ENCODE data around the gene EPM2AIP1. TPM values are rescaled to one million over a fixed set of nuclear protein-coding genes. Genes with fewer than 3 reads are reported as not detected.

The EPM2AIP1 gene
- total and polyA plus RNA-seq, 9 of the 15 experiments (the other 6 are each of a cell fraction or from before 2014, with no cell fraction given), result 6.7 to 44.8 (median 25.2) TPM

DNA sequence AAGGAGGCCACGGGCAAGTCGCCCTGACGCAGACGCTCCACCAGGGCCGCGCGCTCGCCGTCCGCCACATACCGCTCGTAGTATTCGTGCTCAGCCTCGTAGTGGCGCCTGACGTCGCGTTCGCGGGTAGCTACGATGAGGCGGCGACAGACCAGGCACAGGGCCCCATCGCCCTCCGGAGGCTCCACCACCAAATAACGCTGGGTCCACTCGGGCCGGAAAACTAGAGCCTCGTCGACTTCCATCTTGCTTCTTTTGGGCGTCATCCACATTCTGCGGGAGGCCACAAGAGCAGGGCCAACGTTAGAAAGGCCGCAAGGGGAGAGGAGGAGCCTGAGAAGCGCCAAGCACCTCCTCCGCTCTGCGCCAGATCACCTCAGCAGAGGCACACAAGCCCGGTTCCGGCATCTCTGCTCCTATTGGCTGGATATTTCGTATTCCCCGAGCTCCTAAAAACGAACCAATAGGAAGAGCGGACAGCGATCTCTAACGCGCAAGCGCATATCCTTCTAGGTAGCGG lies at the start of gene EPM2AIP1 (continued):
- TF ChIP-seq, protein P1, sequence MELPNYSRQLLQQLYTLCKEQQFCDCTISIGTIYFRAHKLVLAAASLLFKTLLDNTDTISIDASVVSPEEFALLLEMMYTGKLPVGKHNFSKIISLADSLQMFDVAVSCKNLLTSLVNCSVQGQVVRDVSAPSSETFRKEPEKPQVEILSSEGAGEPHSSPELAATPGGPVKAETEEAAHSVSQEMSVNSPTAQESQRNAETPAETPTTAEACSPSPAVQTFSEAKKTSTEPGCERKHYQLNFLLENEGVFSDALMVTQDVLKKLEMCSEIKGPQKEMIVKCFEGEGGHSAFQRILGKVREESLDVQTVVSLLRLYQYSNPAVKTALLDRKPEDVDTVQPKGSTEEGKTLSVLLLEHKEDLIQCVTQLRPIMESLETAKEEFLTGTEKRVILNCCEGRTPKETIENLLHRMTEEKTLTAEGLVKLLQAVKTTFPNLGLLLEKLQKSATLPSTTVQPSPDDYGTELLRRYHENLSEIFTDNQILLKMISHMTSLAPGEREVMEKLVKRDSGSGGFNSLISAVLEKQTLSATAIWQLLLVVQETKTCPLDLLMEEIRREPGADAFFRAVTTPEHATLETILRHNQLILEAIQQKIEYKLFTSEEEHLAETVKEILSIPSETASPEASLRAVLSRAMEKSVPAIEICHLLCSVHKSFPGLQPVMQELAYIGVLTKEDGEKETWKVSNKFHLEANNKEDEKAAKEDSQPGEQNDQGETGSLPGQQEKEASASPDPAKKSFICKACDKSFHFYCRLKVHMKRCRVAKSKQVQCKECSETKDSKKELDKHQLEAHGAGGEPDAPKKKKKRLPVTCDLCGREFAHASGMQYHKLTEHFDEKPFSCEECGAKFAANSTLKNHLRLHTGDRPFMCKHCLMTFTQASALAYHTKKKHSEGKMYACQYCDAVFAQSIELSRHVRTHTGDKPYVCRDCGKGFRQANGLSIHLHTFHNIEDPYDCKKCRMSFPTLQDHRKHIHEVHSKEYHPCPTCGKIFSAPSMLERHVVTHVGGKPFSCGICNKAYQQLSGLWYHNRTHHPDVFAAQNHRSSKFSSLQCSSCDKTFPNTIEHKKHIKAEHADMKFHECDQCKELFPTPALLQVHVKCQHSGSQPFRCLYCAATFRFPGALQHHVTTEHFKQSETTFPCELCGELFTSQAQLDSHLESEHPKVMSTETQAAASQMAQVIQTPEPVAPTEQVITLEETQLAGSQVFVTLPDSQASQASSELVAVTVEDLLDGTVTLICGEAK (IDR thresholded peaks at IDR 0.05), result no peak
- TF ChIP-seq, protein P1 (CRISPR knock-in tag; IDR thresholded peaks at IDR 0.05), result peak; percentile 70
- TF ChIP-seq POLR2G (IDR thresholded peaks at IDR 0.05; ENCODE audit: low read depth, low read length) (peak; percentile 96), ZNF551 (CRISPR knock-in tag; IDR thresholded peaks at IDR 0.05) (no peak), SUPT5H (IDR thresholded peaks at IDR 0.05) (peak; percentile 96), ZNF239 (CRISPR knock-in tag; IDR thresholded peaks at IDR 0.05) (peak; percentile 53), CHD2 (IDR thresholded peaks at IDR 0.05; ENCODE audit: low read depth, low read length) (0 out of 2 replicates have a peak, but pooled peaks have one; percentile 35), MEF2D (tag; conservative IDR thresholded peaks at IDR 0.05; ENCODE audit: low read depth) (no peak), SOX6 (IDR thresholded peaks at IDR 0.05) (peak; percentile 61), TAF9B (IDR thresholded peaks at IDR 0.05; ENCODE audit: partially characterized antibody) (no peak)
- TF ChIP-seq, protein P2, sequence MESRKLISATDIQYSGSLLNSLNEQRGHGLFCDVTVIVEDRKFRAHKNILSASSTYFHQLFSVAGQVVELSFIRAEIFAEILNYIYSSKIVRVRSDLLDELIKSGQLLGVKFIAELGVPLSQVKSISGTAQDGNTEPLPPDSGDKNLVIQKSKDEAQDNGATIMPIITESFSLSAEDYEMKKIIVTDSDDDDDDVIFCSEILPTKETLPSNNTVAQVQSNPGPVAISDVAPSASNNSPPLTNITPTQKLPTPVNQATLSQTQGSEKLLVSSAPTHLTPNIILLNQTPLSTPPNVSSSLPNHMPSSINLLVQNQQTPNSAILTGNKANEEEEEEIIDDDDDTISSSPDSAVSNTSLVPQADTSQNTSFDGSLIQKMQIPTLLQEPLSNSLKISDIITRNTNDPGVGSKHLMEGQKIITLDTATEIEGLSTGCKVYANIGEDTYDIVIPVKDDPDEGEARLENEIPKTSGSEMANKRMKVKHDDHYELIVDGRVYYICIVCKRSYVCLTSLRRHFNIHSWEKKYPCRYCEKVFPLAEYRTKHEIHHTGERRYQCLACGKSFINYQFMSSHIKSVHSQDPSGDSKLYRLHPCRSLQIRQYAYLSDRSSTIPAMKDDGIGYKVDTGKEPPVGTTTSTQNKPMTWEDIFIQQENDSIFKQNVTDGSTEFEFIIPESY (CRISPR knock-in tag; IDR thresholded peaks at IDR 0.05), result peak; percentile 39; the same call in 1 of the 2 replicates
- TF ChIP-seq, protein P3, sequence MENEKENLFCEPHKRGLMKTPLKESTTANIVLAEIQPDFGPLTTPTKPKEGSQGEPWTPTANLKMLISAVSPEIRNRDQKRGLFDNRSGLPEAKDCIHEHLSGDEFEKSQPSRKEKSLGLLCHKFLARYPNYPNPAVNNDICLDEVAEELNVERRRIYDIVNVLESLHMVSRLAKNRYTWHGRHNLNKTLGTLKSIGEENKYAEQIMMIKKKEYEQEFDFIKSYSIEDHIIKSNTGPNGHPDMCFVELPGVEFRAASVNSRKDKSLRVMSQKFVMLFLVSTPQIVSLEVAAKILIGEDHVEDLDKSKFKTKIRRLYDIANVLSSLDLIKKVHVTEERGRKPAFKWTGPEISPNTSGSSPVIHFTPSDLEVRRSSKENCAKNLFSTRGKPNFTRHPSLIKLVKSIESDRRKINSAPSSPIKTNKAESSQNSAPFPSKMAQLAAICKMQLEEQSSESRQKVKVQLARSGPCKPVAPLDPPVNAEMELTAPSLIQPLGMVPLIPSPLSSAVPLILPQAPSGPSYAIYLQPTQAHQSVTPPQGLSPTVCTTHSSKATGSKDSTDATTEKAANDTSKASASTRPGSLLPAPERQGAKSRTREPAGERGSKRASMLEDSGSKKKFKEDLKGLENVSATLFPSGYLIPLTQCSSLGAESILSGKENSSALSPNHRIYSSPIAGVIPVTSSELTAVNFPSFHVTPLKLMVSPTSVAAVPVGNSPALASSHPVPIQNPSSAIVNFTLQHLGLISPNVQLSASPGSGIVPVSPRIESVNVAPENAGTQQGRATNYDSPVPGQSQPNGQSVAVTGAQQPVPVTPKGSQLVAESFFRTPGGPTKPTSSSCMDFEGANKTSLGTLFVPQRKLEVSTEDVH (IDR thresholded peaks at IDR 0.05; ENCODE audit: low read depth, partially characterized antibody), result no peak
- TF ChIP-seq, protein P4, sequence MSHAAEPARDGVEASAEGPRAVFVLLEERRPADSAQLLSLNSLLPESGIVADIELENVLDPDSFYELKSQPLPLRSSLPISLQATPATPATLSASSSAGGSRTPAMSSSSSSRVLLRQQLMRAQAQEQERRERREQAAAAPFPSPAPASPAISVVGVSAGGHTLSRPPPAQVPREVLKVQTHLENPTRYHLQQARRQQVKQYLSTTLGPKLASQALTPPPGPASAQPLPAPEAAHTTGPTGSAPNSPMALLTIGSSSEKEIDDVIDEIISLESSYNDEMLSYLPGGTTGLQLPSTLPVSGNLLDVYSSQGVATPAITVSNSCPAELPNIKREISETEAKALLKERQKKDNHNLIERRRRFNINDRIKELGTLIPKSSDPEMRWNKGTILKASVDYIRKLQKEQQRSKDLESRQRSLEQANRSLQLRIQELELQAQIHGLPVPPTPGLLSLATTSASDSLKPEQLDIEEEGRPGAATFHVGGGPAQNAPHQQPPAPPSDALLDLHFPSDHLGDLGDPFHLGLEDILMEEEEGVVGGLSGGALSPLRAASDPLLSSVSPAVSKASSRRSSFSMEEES (CRISPR knock-in tag; IDR thresholded peaks at IDR 0.05), result no peak
